ENCODE results near the gene MAMSTR.
"Not testable (repeated sequence)": the region's sequence is repeated elsewhere in the genome, so short reads cannot be mapped to it uniquely, and the experiment has no call there.

The MAMSTR gene

GRCh38 chr19:48687776-48688175, 31.7 kb downstream of the MAMSTR start:
- Histone ChIP-seq H3K9me2 (replicated peaks; ENCODE audit: control insufficient read depth, low read length) (no peaks in the 10 kb centered on the region), H3F3A (ENCODE audit: control insufficient read depth, insufficient read depth) (no peaks in the 10 kb centered on the region), H3K27me3 (ENCODE audit: control insufficient read depth, low read length) (no peaks in the 10 kb centered on the region; the same call in 1 of the 2 replicates), H3K4me1 (ENCODE audit: control insufficient read depth, low read length) (no peaks in the 10 kb centered on the region), H3K79me2 (ENCODE audit: control insufficient read depth, low read length) (no peaks in the 10 kb centered on the region), H3K27ac (ENCODE audit: low read depth, low read length) (no peak overlapping the region), H3K4me3 (ENCODE audit: low read length) (no peak overlapping the region), H3K4me2 (ENCODE audit: low read length) (no peak overlapping the region), H3K9me3 (ENCODE audit: control insufficient read depth, insufficient read depth, low read length) (no peaks in the 10 kb centered on the region), H3K36me3 (ENCODE audit: control insufficient read depth, low read length) (no peaks in the 10 kb centered on the region), H4K20me1 (ENCODE audit: control insufficient read depth, insufficient read depth, low read depth, low read length) (no peaks in the 10 kb centered on the region)
- TF ChIP-seq, protein P1, sequence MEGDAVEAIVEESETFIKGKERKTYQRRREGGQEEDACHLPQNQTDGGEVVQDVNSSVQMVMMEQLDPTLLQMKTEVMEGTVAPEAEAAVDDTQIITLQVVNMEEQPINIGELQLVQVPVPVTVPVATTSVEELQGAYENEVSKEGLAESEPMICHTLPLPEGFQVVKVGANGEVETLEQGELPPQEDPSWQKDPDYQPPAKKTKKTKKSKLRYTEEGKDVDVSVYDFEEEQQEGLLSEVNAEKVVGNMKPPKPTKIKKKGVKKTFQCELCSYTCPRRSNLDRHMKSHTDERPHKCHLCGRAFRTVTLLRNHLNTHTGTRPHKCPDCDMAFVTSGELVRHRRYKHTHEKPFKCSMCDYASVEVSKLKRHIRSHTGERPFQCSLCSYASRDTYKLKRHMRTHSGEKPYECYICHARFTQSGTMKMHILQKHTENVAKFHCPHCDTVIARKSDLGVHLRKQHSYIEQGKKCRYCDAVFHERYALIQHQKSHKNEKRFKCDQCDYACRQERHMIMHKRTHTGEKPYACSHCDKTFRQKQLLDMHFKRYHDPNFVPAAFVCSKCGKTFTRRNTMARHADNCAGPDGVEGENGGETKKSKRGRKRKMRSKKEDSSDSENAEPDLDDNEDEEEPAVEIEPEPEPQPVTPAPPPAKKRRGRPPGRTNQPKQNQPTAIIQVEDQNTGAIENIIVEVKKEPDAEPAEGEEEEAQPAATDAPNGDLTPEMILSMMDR (IDR thresholded peaks at IDR 0.05; ENCODE audit: low read depth, low read length, poor library complexity, severe bottlenecking): no peak
- TF ChIP-seq EZH2phosphoT487 (IDR thresholded peaks at IDR 0.05; ENCODE audit: borderline replicate concordance, low read length): no peak

DNA sequence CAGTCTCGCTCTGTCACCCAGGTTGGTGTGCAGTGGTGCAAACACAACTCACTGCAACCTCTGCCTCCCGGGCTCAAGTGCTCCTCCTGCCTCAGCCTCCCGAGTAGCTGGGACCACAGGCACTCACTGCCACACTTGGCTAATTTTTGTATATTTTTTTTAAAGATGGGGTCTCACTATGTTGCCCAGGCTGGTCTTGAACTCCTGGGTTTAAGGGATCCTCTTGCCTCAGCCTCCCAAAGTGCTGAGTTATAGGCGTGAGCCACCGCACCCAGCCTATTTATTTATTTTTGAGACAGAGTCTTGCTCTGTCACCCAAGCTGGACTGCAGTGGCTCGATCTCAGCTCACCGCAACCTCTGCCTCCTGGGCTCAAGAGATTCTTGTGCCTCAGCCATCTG, 32.9 kb downstream of the MAMSTR start:
- not testable (repeated sequence) for H3K9me3 ChIP-seq (ENCODE audit: control insufficient read depth, insufficient read depth, low read length); H3F3A ChIP-seq (ENCODE audit: control insufficient read depth, insufficient read depth); H3K4me2 ChIP-seq (ENCODE audit: low read length); H3K4me1 ChIP-seq (ENCODE audit: control insufficient read depth, low read length); H4K20me1 ChIP-seq (ENCODE audit: control insufficient read depth, insufficient read depth, low read depth, low read length); H3K4me3 ChIP-seq (ENCODE audit: low read length); H3K27me3 ChIP-seq (ENCODE audit: control insufficient read depth, low read length); H3K9me2 ChIP-seq (replicated peaks; ENCODE audit: control insufficient read depth, low read length); H3K79me2 ChIP-seq (ENCODE audit: control insufficient read depth, low read length); H3K27ac ChIP-seq (ENCODE audit: low read depth, low read length); H3K36me3 ChIP-seq (ENCODE audit: control insufficient read depth, low read length)

- Histone ChIP-seq H3F3A (ENCODE audit: control insufficient read depth, insufficient read depth) (no peaks in the 10 kb centered on the region), H3K4me3 (ENCODE audit: low read length) (no peak overlapping the region), H3K4me1 (ENCODE audit: control insufficient read depth, low read length) (no peaks in the 10 kb centered on the region), H3K27me3 (ENCODE audit: control insufficient read depth, low read length) (no peaks in the 10 kb centered on the region; the same call in 1 of the 2 replicates), H4K20me1 (ENCODE audit: control insufficient read depth, insufficient read depth, low read depth, low read length) (no peaks in the 10 kb centered on the region), H3K27ac (ENCODE audit: low read depth, low read length) (no peak overlapping the region), H3K4me2 (ENCODE audit: low read length) (no peak overlapping the region), H3K79me2 (ENCODE audit: control insufficient read depth, low read length) (no peaks in the 10 kb centered on the region), H3K9me3 (ENCODE audit: control insufficient read depth, insufficient read depth, low read length) (no peaks in the 10 kb centered on the region), H3K9me2 (replicated peaks; ENCODE audit: control insufficient read depth, low read length) (no peaks in the 10 kb centered on the region), H3K36me3 (ENCODE audit: control insufficient read depth, low read length) (no peaks in the 10 kb centered on the region)
- TF ChIP-seq, protein P1 (IDR thresholded peaks at IDR 0.05; ENCODE audit: low read depth, low read length, poor library complexity, severe bottlenecking): no peak
- TF ChIP-seq EZH2phosphoT487 (IDR thresholded peaks at IDR 0.05; ENCODE audit: borderline replicate concordance, low read length): no peak
Measured at GRCh38 chr19:48686088-48686487, 33.4 kb downstream of the MAMSTR start.

DNA sequence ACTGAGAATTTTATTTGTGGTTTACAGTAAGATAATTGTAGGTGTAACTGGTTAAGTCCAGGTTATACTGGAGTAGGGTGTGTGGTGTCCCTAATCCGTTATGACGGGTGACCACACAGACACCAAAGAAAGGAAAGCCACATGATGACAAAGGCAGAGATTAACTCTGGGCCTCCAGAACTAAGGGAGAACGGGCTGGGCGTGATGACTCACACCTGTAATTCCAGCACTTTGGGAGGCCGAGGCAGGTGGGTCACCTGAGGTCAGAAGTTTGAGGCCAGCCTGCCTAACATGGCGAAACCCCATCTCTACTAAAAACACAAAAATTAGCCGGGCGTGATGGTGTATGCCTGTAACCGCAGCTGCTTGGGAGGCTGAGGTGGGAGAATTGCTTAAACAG, 33.9 kb downstream of the MAMSTR start:
- Histone ChIP-seq H4K20me1 (ENCODE audit: control insufficient read depth, insufficient read depth, low read depth, low read length) (no peaks in the 10 kb centered on the region), H3K9me3 (ENCODE audit: control insufficient read depth, insufficient read depth, low read length) (no peaks in the 10 kb centered on the region), H3K4me2 (ENCODE audit: low read length) (no peak overlapping the region), H3F3A (ENCODE audit: control insufficient read depth, insufficient read depth) (no peaks in the 10 kb centered on the region), H3K79me2 (ENCODE audit: control insufficient read depth, low read length) (no peaks in the 10 kb centered on the region), H3K36me3 (ENCODE audit: control insufficient read depth, low read length) (no peaks in the 10 kb centered on the region), H3K4me1 (ENCODE audit: control insufficient read depth, low read length) (no peaks in the 10 kb centered on the region), H3K9me2 (replicated peaks; ENCODE audit: control insufficient read depth, low read length) (no peaks in the 10 kb centered on the region), H3K27me3 (ENCODE audit: control insufficient read depth, low read length) (no peaks in the 10 kb centered on the region; the same call in 1 of the 2 replicates), H3K4me3 (ENCODE audit: low read length) (no peak overlapping the region), H3K27ac (ENCODE audit: low read depth, low read length) (no peak overlapping the region)
- no peak for TF ChIP-seq EZH2phosphoT487 (IDR thresholded peaks at IDR 0.05; ENCODE audit: borderline replicate concordance, low read length)
- TF ChIP-seq, protein P1 (IDR thresholded peaks at IDR 0.05; ENCODE audit: low read depth, low read length, poor library complexity, severe bottlenecking): no peak

Data from DOHH2 (cell line).